ENCODE measurements around the gene NRF1.
"Not testable (repeated sequence)": the region's sequence is repeated elsewhere in the genome, so short reads cannot be mapped to it uniquely, and the experiment has no call there.

NRF1 gene

GRCh38 chr7:129782818-129783583, 171.5 kb downstream of the NRF1 start:
- no peak for ATAC-seq (replicated peaks)
- H3K9me3 Mint-ChIP-seq, result no peaks in the 10 kb centered on the region
- DNase-seq, result no peak
- H3K4me3 Mint-ChIP-seq, result peak overlapping the region; percentile 64 to 74
- H3K27me3 Mint-ChIP-seq, result peaks cover 53 to 67% of the 10 kb centered on the region in 2 donors
- peaks cover 0 to 7% of the 10 kb centered on the region in 2 donors for H3K36me3 Mint-ChIP-seq
- H3K27ac Mint-ChIP-seq, result peak overlapping the region; percentile 93
- peaks cover 36 to 66% of the 10 kb centered on the region in 2 donors for H3K4me1 Mint-ChIP-seq

GRCh38 chr7:129783584-129783919, 172.0 kb downstream of the NRF1 start:
- ATAC-seq (replicated peaks), result no peak
- Mint-ChIP-seq H3K4me1 (peaks cover 34 to 61% of the 10 kb centered on the region in 2 donors), H3K9me3 (no peaks in the 10 kb centered on the region), H3K36me3 (peaks cover 0 to 7% of the 10 kb centered on the region in 2 donors), H3K27me3 (peaks cover 52 to 64% of the 10 kb centered on the region in 2 donors), H3K27ac (peak overlapping the region; percentile 37), H3K4me3 (peak overlapping the region in 1 of 2 donors; percentile 64)
- DNase-seq, result no peak

GRCh38 chr7:129784437-129784782, 172.9 kb downstream of the NRF1 start:
- DNase-seq (no peak), ATAC-seq (replicated peaks) (no peak)
- no peaks in the 10 kb centered on the region for H3K9me3 Mint-ChIP-seq
- H3K36me3 Mint-ChIP-seq, result peaks cover 0 to 7% of the 10 kb centered on the region in 2 donors
- H3K4me3 Mint-ChIP-seq, result peak overlapping the region in 1 of 2 donors; percentile 82
- H3K27ac Mint-ChIP-seq, result no peak overlapping the region
- peaks cover 59 to 68% of the 10 kb centered on the region in 2 donors for H3K27me3 Mint-ChIP-seq
- H3K4me1 Mint-ChIP-seq, result peaks cover 34 to 55% of the 10 kb centered on the region in 2 donors

- Mint-ChIP-seq H3K4me3 (peak overlapping the region; percentile 77 to 82), H3K9me3 (no peaks in the 10 kb centered on the region), H3K36me3 (peaks cover 0 to 7% of the 10 kb centered on the region in 2 donors), H3K27ac (peak overlapping the region; percentile 81), H3K27me3 (peaks cover 63 to 75% of the 10 kb centered on the region in 2 donors), H3K4me1 (peaks cover 34 to 55% of the 10 kb centered on the region in 2 donors)
- DNase-seq, result peak; percentile 72
- ATAC-seq (replicated peaks), result peak; percentile 66 to 76
These were observed 173.5 kb downstream of the NRF1 start for GRCh38 chr7:129784783-129785684.

GRCh38 chr7:129785685-129786514, 174.4 kb downstream of the NRF1 start:
- peaks cover 0 to 7% of the 10 kb centered on the region in 2 donors for H3K36me3 Mint-ChIP-seq
- H3K27ac Mint-ChIP-seq, result peak overlapping the region; percentile 34
- H3K4me1 Mint-ChIP-seq, result peaks cover 34 to 51% of the 10 kb centered on the region in 2 donors
- no peaks in the 10 kb centered on the region for H3K9me3 Mint-ChIP-seq
- H3K4me3 Mint-ChIP-seq, result peak overlapping the region; percentile 77 to 82
- H3K27me3 Mint-ChIP-seq, result peaks cover 67 to 79% of the 10 kb centered on the region in 2 donors
- ATAC-seq (replicated peaks) (peak; percentile 41 to 43), DNase-seq (no peak)

- H3K27ac Mint-ChIP-seq, result peak overlapping the region; percentile 51
These were observed 175.5 kb downstream of the NRF1 start for GRCh38 chr7:129786825-129787563.

GRCh38 chr7:129789000-129789399, 177.5 kb downstream of the NRF1 start:
- no peak overlapping the region for H3K27ac Mint-ChIP-seq
- H3K4me3 Mint-ChIP-seq, result no peak overlapping the region
- no peaks in the 10 kb centered on the region for H3K9me3 Mint-ChIP-seq
- H3K36me3 Mint-ChIP-seq, result no peaks in the 10 kb centered on the region
- peaks cover 55 to 58% of the 10 kb centered on the region in 2 donors for H3K27me3 Mint-ChIP-seq
- ATAC-seq (replicated peaks), result no peak
- H3K4me1 Mint-ChIP-seq, result peaks cover 15 to 24% of the 10 kb centered on the region in 2 donors
- no peak for DNase-seq

More at GRCh38 chr7:129786825-129787563, 175.5 kb downstream of the NRF1 start:
- H3K36me3 Mint-ChIP-seq, result peaks cover 0 to 5% of the 10 kb centered on the region in 2 donors
- peaks cover 27 to 40% of the 10 kb centered on the region in 2 donors for H3K4me1 Mint-ChIP-seq
- DNase-seq, result no peak
- no peaks in the 10 kb centered on the region for H3K9me3 Mint-ChIP-seq
- peak overlapping the region in 1 of 2 donors; percentile 6 for H3K4me3 Mint-ChIP-seq
- peaks cover 68 to 75% of the 10 kb centered on the region in 2 donors for H3K27me3 Mint-ChIP-seq
- ATAC-seq (replicated peaks), result peak in 1 of 2 donors; percentile 24

- H3K36me3 Mint-ChIP-seq, result no peaks in the 10 kb centered on the region
- peaks cover 58 to 62% of the 10 kb centered on the region in 2 donors for H3K27me3 Mint-ChIP-seq
- DNase-seq (no peak), ATAC-seq (replicated peaks) (no peak)
- no peak overlapping the region for H3K4me3 Mint-ChIP-seq
- no peak overlapping the region for H3K27ac Mint-ChIP-seq
- H3K4me1 Mint-ChIP-seq, result peaks cover 15 to 21% of the 10 kb centered on the region in 2 donors
- no peaks in the 10 kb centered on the region for H3K9me3 Mint-ChIP-seq
These were observed 178.1 kb downstream of the NRF1 start for GRCh38 chr7:129789652-129790051.

- H3K27me3 Mint-ChIP-seq, result peaks cover 58% of the 10 kb centered on the region in 2 donors
- peaks cover 11 to 16% of the 10 kb centered on the region in 2 donors for H3K4me1 Mint-ChIP-seq
- no peaks in the 10 kb centered on the region for H3K9me3 Mint-ChIP-seq
- no peak for ATAC-seq (replicated peaks)
- no peak for DNase-seq
- no peak overlapping the region for H3K27ac Mint-ChIP-seq
- no peak overlapping the region for H3K4me3 Mint-ChIP-seq
- H3K36me3 Mint-ChIP-seq, result no peaks in the 10 kb centered on the region
These were observed 178.6 kb downstream of the NRF1 start for GRCh38 chr7:129790136-129790535.

- ATAC-seq (replicated peaks), result no peak
- peaks cover 33 to 43% of the 10 kb centered on the region in 2 donors for H3K27me3 Mint-ChIP-seq
These were observed 181.2 kb downstream of the NRF1 start for GRCh38 chr7:129792721-129793120.

GRCh38 chr7:129793506-129794310, 182.2 kb downstream of the NRF1 start:
- Mint-ChIP-seq H3K4me1 (no peaks in the 10 kb centered on the region), H3K36me3 (no peaks in the 10 kb centered on the region), H3K9me3 (no peaks in the 10 kb centered on the region), H3K27me3 (peaks cover 35 to 47% of the 10 kb centered on the region in 2 donors), H3K4me3 (no peak overlapping the region), H3K27ac (no peak overlapping the region)
- no peak for DNase-seq
- no peak for ATAC-seq (replicated peaks)

More at GRCh38 chr7:129792721-129793120, 181.2 kb downstream of the NRF1 start:
- Mint-ChIP-seq H3K36me3 (no peaks in the 10 kb centered on the region), H3K9me3 (no peaks in the 10 kb centered on the region), H3K4me1 (no peaks in the 10 kb centered on the region), H3K4me3 (no peak overlapping the region), H3K27ac (no peak overlapping the region)
- DNase-seq, result no peak

- DNase-seq; H3K4me3 Mint-ChIP-seq; H3K9me3 Mint-ChIP-seq; H3K4me1 Mint-ChIP-seq; H3K36me3 Mint-ChIP-seq; H3K27ac Mint-ChIP-seq; ATAC-seq (replicated peaks): not testable (repeated sequence)
- H3K27me3 Mint-ChIP-seq, result peaks cover 28 to 47% of the 10 kb centered on the region in 2 donors
These were observed 182.9 kb downstream of the NRF1 start for GRCh38 chr7:129794461-129794860.

Measured in stimulated activated naive B cell treated with anti-CD40 and anti-IgM and Interleukin-4, amounts not matched to agents 10 μg/mL and 1 μg/mL and 100 μg/mL, for 72 hours (primary cell).